HCT116 (cell line): ENCODE measurements around the gene HIVEP3.

ENCODE experiments used
- CBX3 ChIP-seq: IDR thresholded peaks from 2 replicates; pipeline ENCODE4 v1.6.1; 2012; ENCODE audit warnings: low read depth
- POLR2A ChIP-seq: IDR thresholded peaks from 2 replicates; pipeline ENCODE4 v1.7.0; 2011; ENCODE audit warnings: borderline replicate concordance; ENCODE audit not compliant: insufficient read depth, insufficient read length; ENCODE audit errors: extremely low read depth
- POLR2AphosphoS5 ChIP-seq: IDR thresholded peaks from 2 replicates; pipeline ENCODE4 v1.6.1; 2011; ENCODE audit warnings: mild to moderate bottlenecking, low read depth, low read length, moderate library complexity
- TF ChIP-seq, protein P1 (sequence below), 3 experiments: fragments of 200-600 bp in 1 of 3; sonication (generic) in 1 of 3; IDR thresholded peaks in 2 of 3; conservative IDR thresholded peaks in 1 of 3; 2 replicates each; pipeline ENCODE4 v1.5.1; 2012 to 2017; ENCODE audit warnings: low read depth in 2 of 3, low read length in 2 of 3, antibody characterized with exemption in 1 of 3, borderline replicate concordance in 1 of 3, control low read depth in 1 of 3, mild to moderate bottlenecking in 1 of 3, mixed read lengths in 1 of 3, mixed run types in 1 of 3, moderate library complexity in 1 of 3; ENCODE audit not compliant: insufficient read depth in 1 of 3

DNA sequence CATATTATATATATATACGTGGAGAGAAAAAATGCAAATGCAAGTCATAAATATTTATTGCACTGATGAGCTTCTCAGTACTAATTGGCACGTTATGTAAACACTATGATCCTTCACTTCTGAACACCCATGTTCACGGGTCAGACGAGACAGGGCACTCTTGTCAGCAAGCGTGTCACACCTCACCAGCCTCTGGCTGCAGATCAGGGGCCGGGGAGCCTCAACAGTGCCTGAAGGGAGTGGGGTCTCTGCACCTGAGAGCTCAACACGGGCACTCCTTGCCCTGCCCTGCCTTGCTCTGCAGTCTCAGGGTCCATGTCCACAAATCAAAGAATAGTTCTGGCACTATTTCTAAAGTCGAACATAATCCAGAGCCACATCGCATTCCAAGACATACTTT, 409 bp upstream of the HIVEP3 start:
- TF ChIP-seq POLR2A (no peak), POLR2AphosphoS5 (no peak), CBX3 (no peak)
- TF ChIP-seq, protein P1, sequence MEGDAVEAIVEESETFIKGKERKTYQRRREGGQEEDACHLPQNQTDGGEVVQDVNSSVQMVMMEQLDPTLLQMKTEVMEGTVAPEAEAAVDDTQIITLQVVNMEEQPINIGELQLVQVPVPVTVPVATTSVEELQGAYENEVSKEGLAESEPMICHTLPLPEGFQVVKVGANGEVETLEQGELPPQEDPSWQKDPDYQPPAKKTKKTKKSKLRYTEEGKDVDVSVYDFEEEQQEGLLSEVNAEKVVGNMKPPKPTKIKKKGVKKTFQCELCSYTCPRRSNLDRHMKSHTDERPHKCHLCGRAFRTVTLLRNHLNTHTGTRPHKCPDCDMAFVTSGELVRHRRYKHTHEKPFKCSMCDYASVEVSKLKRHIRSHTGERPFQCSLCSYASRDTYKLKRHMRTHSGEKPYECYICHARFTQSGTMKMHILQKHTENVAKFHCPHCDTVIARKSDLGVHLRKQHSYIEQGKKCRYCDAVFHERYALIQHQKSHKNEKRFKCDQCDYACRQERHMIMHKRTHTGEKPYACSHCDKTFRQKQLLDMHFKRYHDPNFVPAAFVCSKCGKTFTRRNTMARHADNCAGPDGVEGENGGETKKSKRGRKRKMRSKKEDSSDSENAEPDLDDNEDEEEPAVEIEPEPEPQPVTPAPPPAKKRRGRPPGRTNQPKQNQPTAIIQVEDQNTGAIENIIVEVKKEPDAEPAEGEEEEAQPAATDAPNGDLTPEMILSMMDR (IDR thresholded peaks at IDR 0.05 in 2 of 3, conservative IDR thresholded peaks at IDR 0.05 in 1 of 3; ENCODE audit: borderline replicate concordance in 1 of 3, insufficient read depth in 1 of 3, low read depth in 2 of 3, low read length in 2 of 3), result no peak
